ENCODE results near the gene GLIS1.

DNA sequence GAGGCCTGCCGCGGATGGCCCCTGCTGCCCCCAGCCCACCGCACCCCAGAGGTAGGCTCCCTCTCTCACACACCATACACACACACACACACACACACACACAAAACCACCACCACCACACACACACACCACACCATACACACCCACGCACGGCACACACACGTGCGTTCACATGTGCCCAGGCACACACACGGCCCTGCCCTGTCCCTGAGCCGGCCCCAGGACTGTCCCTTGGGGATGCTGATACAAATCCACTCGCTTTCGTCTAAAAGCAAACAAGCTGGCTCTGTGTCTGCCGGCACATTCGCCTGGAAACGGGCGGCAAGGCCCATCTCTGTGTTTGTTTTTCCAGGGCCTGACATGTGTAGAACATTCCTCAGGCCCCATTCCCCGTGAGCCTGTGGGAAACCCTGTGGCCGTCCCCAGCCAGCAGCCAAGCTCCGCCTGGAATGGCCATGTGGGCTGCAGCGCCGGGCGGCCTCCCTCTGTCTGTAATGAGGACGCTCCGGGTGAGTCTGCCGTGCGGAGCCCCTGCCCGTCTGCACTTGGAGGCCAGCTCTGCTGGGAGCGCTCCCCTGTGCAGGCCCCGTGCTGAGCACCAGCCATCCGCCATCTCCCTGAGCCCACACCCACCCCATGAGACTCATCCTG, 212.4 kb downstream of the GLIS1 start:
- TF ChIP-seq, protein P1, sequence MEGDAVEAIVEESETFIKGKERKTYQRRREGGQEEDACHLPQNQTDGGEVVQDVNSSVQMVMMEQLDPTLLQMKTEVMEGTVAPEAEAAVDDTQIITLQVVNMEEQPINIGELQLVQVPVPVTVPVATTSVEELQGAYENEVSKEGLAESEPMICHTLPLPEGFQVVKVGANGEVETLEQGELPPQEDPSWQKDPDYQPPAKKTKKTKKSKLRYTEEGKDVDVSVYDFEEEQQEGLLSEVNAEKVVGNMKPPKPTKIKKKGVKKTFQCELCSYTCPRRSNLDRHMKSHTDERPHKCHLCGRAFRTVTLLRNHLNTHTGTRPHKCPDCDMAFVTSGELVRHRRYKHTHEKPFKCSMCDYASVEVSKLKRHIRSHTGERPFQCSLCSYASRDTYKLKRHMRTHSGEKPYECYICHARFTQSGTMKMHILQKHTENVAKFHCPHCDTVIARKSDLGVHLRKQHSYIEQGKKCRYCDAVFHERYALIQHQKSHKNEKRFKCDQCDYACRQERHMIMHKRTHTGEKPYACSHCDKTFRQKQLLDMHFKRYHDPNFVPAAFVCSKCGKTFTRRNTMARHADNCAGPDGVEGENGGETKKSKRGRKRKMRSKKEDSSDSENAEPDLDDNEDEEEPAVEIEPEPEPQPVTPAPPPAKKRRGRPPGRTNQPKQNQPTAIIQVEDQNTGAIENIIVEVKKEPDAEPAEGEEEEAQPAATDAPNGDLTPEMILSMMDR (IDR thresholded peaks at IDR 0.05), result no peak
- TF ChIP-seq POLR2A (IDR thresholded peaks at IDR 0.05), result no peak
- peak in 1 of 3 donors; percentile 26 for TF ChIP-seq POLR2AphosphoS5 (IDR thresholded peaks at IDR 0.05)
- TF ChIP-seq EP300 (IDR thresholded peaks at IDR 0.05), result no peak

Measured in stomach (tissue), 4 donors.